ENCODE results near the gene HID1.
"Not testable (repeated sequence)": the region's sequence is repeated elsewhere in the genome, so short reads cannot be mapped to it uniquely, and the experiment has no call there.

The HID1 gene

GRCh38 chr17:74972107-74972972 lies at the start of gene HID1:
TSS of gene HID1 (minus strand) at chr17:74972759. CDS start at chr17:74972656, 103 bp downstream.
- DNase-seq, result peak; percentile 81 to 85

- DNase-seq, result no peak
Observed at GRCh38 chr17:75020331-75021110, 48.0 kb upstream of the HID1 start.

- DNase-seq, result no peak
Observed at GRCh38 chr17:75019710-75020109, 47.2 kb upstream of the HID1 start.

GRCh38 chr17:75019146-75019545 lies 46.6 kb upstream of the HID1 start:
- no peak for DNase-seq

- no peak for DNase-seq
Observed at GRCh38 chr17:75013092-75013559, 40.6 kb upstream of the HID1 start.

GRCh38 chr17:75012346-75013091 lies 40.0 kb upstream of the HID1 start, which contains the start of gene MRPL58:
TSS of gene MRPL58 (plus strand) at chr17:75012670. CDS start at chr17:75012687, 17 bp downstream.
- peak; percentile 82 to 83 for DNase-seq

- no peak for DNase-seq
Observed at GRCh38 chr17:75012096-75012345, 39.5 kb upstream of the HID1 start.

GRCh38 chr17:75011401-75012095 lies 39.0 kb upstream of the HID1 start:
- no peak for DNase-seq

GRCh38 chr17:75010683-75011400 lies 38.3 kb upstream of the HID1 start:
- DNase-seq, result no peak

GRCh38 chr17:75009139-75009724 lies 36.7 kb upstream of the HID1 start:
- DNase-seq, result no peak

- DNase-seq, result no peak
Observed at GRCh38 chr17:75008373-75008772, 35.8 kb upstream of the HID1 start.

- no peak for DNase-seq
Observed at GRCh38 chr17:75006653-75007052, 34.1 kb upstream of the HID1 start.

GRCh38 chr17:75006084-75006483 lies 33.5 kb upstream of the HID1 start:
- DNase-seq, result not testable (repeated sequence)

- DNase-seq, result no peak
Observed at GRCh38 chr17:75005291-75005690, 32.7 kb upstream of the HID1 start.

GRCh38 chr17:75004371-75004770 lies 31.8 kb upstream of the HID1 start:
- DNase-seq, result no peak

GRCh38 chr17:75003957-75004355 lies 31.4 kb upstream of the HID1 start:
- DNase-seq, result no peak

GRCh38 chr17:75003070-75003956 lies 30.8 kb upstream of the HID1 start:
- no peak for DNase-seq

- no peak for DNase-seq
Observed at GRCh38 chr17:75001915-75002843, 29.6 kb upstream of the HID1 start.

GRCh38 chr17:74999523-74999922 lies 27.0 kb upstream of the HID1 start:
- no peak for DNase-seq
